ENCODE data around the gene PSEN1.

PSEN1 gene

GRCh38 chr14:73261520-73262426, 125.5 kb downstream of the PSEN1 start:
- DNase-seq (ENCODE audit: low read depth, low spot score) = no peak
- POLR2A ChIA-PET = no interaction called here
- TF ChIP-seq, protein P1, sequence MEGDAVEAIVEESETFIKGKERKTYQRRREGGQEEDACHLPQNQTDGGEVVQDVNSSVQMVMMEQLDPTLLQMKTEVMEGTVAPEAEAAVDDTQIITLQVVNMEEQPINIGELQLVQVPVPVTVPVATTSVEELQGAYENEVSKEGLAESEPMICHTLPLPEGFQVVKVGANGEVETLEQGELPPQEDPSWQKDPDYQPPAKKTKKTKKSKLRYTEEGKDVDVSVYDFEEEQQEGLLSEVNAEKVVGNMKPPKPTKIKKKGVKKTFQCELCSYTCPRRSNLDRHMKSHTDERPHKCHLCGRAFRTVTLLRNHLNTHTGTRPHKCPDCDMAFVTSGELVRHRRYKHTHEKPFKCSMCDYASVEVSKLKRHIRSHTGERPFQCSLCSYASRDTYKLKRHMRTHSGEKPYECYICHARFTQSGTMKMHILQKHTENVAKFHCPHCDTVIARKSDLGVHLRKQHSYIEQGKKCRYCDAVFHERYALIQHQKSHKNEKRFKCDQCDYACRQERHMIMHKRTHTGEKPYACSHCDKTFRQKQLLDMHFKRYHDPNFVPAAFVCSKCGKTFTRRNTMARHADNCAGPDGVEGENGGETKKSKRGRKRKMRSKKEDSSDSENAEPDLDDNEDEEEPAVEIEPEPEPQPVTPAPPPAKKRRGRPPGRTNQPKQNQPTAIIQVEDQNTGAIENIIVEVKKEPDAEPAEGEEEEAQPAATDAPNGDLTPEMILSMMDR (IDR thresholded peaks at IDR 0.05; ENCODE audit: insufficient read depth, low read length, missing control alignments) = no peak
- H3K4me3 ChIP-seq (ENCODE audit: low read depth, low read length) = no peak overlapping the region
- CTCF ChIA-PET = interaction anchor here (0.9 to 1.2 kb wide), 2 partner anchors 34 to 210 kb away, joined by 3 read pairs; no protein-coding TSS in a partner anchor

GRCh38 chr14:73262427-73263183, 126.3 kb downstream of the PSEN1 start:
- TF ChIP-seq, protein P1 (IDR thresholded peaks at IDR 0.05; ENCODE audit: insufficient read depth, low read length, missing control alignments) = no peak
- CTCF ChIA-PET = interaction anchor here (0.9 to 1.2 kb wide), 2 partner anchors 33 to 209 kb away, joined by 3 read pairs; no protein-coding TSS in a partner anchor
- POLR2A ChIA-PET = no interaction called here
- no peak overlapping the region for H3K4me3 ChIP-seq (ENCODE audit: low read depth, low read length)
- no peak for DNase-seq (ENCODE audit: low read depth, low spot score)

- no peak overlapping the region for H3K4me3 ChIP-seq (ENCODE audit: low read depth, low read length)
- POLR2A ChIA-PET = no interaction called here
- DNase-seq (ENCODE audit: low read depth, low spot score) = no peak
- CTCF ChIA-PET = no interaction called here
- TF ChIP-seq, protein P1 (IDR thresholded peaks at IDR 0.05; ENCODE audit: insufficient read depth, low read length, missing control alignments) = no peak
Measured at GRCh38 chr14:73263606-73264005, 127.3 kb downstream of the PSEN1 start.

GRCh38 chr14:73264080-73264884, 128.0 kb downstream of the PSEN1 start:
- ChIA-PET POLR2A (interaction anchor here (0.6 kb wide), 1 partner anchor 325 kb away, joined by 5 read pairs; no protein-coding TSS in a partner anchor), CTCF (interaction anchor here (1.5 kb wide), 1 partner anchor 208 kb away, joined by 5 read pairs; no protein-coding TSS in a partner anchor)
- H3K4me3 ChIP-seq (ENCODE audit: low read depth, low read length) = no peak overlapping the region
- DNase-seq (ENCODE audit: low read depth, low spot score) = no peak
- TF ChIP-seq, protein P1 (IDR thresholded peaks at IDR 0.05; ENCODE audit: insufficient read depth, low read length, missing control alignments) = no peak

DNA sequence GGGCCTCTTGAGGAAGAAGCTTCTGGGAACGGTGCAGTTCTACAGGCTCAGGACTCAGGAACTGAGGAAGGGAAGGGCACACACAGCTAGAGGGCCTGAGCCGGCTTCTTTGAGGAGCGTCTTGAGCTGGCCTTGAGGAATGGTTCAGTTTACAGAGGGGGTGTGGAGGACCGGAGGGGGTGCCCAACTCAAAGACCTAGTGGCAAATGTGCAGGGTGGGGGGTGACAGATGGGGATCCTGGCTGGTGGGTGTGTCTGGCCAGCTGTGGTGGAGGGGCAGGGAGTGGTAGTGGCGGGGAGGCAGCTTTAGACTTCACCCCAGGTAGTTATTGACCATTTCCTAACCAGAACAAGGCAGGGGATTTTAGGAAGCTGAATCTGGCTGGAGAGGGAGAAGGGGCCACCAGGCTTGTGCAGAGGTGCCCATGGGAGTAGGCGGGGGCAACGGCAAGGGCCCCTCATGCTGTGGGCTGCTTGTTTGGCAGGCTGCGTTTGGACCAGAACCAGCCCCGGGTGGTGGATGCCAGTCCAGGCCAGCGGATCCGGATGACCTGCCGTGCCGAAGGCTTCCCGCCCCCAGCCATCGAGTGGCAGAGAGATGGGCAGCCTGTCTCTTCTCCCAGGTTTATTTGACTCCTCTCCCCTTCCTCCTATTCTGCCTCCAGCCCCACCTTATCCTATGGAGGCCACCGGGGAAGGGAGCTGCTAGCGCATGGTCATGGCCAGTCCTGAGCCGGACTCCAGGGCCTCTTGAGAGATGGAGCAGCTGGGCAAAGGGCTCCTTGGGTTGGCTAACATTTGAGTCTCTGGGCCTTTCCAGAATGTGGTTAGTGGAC, 128.8 kb downstream of the PSEN1 start:
- no peak for DNase-seq (ENCODE audit: low read depth, low spot score)
- H3K4me3 ChIP-seq (ENCODE audit: low read depth, low read length) = no peak overlapping the region
- TF ChIP-seq, protein P1 (IDR thresholded peaks at IDR 0.05; ENCODE audit: insufficient read depth, low read length, missing control alignments) = no peak
- CTCF ChIA-PET = interaction anchor here (1.0 to 1.5 kb wide), 4 partner anchors 16 to 207 kb away, joined by 3 to 5 read pairs (median 3); no protein-coding TSS in a partner anchor
- POLR2A ChIA-PET = interaction anchor here (0.6 kb wide), 1 partner anchor 324 kb away, joined by 5 read pairs; no protein-coding TSS in a partner anchor
